CD4-positive, alpha-beta T cell (primary cell): ENCODE data around the gene USP12. TPM values are rescaled to one million over a fixed set of nuclear protein-coding genes. Genes with fewer than 3 reads are reported as not detected.

Experiments used
- ATAC-seq: fragments of 200-7000 bp; cut with Tn5 transposase; one replicate; pipeline ENCODE4 v1.10.0; 2022; ENCODE audit warnings: mild to moderate bottlenecking; ENCODE audit not compliant: poor library complexity
- CTCF ChIA-PET: fragments of 350-600 bp; sonication (Branson Sonifier 250); formaldehyde crosslinking; loops from one replicate; lab custom pipeline; 2021; ENCODE audit warnings: antibody characterized with exemption, inconsistent platforms; lab: Charles Lee
- POLR2A ChIA-PET: fragments of 350-600 bp; sonication (Branson Sonifier 250); formaldehyde crosslinking; loops from one replicate; lab custom pipeline; 2021; ENCODE audit warnings: antibody characterized with exemption, inconsistent platforms; lab: Charles Lee
- DNase-seq, 14 experiments: peaks; one replicate each; pipeline ENCODE4 v3.0.0-alpha.2; 2013 to 2020; ENCODE audit warnings: mixed read lengths in 2 of 14
- H3K27ac ChIP-seq, 2 donors: one replicate each; pipeline versions ENCODE4 v1.5.1 to v1.7.0; 2013; ENCODE audit warnings: low read length in 2 of 2, low read depth in 1 of 2, mild to moderate bottlenecking in 1 of 2
- H3K27me3 ChIP-seq, 2 experiments: 1 replicate in 1 of 2; 2 replicates in 1 of 2; pipeline versions ENCODE4 v1.6.1 to v1.7.0; 2013; ENCODE audit warnings: low read length in 2 of 2, control low read depth in 1 of 2, mild to moderate bottlenecking in 1 of 2, moderate library complexity in 1 of 2; ENCODE audit not compliant: insufficient read depth in 2 of 2, control insufficient read depth in 1 of 2
- H3K36me3 ChIP-seq: one replicate; pipeline ENCODE4 v1.6.1; 2013; ENCODE audit warnings: low read length, control low read depth; ENCODE audit not compliant: insufficient read depth
- H3K4me1 ChIP-seq: one replicate; pipeline ENCODE4 v1.6.1; 2013; ENCODE audit warnings: low read length, control low read depth; ENCODE audit not compliant: insufficient read depth
- H3K4me3 ChIP-seq: one replicate; pipeline ENCODE4 v1.5.1; 2013; ENCODE audit warnings: mild to moderate bottlenecking, low read length, moderate library complexity
- H3K9me3 ChIP-seq, 2 experiments: 1 replicate in 1 of 2; 2 replicates in 1 of 2; pipeline versions ENCODE4 v1.6.1 to v1.7.0; 2013; ENCODE audit warnings: low read length in 2 of 2, mild to moderate bottlenecking in 2 of 2, control low read depth in 1 of 2, moderate library complexity in 1 of 2; ENCODE audit not compliant: control insufficient read depth in 1 of 2, insufficient read depth in 1 of 2
- H3K27ac Mint-ChIP-seq: one replicate; pipeline ENCODE4 v1.8.0; 2020; ENCODE audit warnings: mixed read lengths
- H3K27me3 Mint-ChIP-seq: one replicate; pipeline ENCODE4 v1.8.0; 2021; ENCODE audit warnings: mixed read lengths
- H3K36me3 Mint-ChIP-seq: one replicate; pipeline ENCODE4 v1.8.0; 2021; ENCODE audit warnings: low read depth, mixed read lengths
- H3K4me1 Mint-ChIP-seq: one replicate; pipeline ENCODE4 v1.8.0; 2021; ENCODE audit warnings: low read depth, mixed read lengths
- H3K4me3 Mint-ChIP-seq: one replicate; pipeline ENCODE4 v1.8.0; 2020; ENCODE audit warnings: mild to moderate bottlenecking, mixed read lengths
- H3K9me3 Mint-ChIP-seq: one replicate; pipeline ENCODE4 v1.8.0; 2020; ENCODE audit warnings: mixed read lengths
- CTCF ChIP-seq: fragments of 200-600 bp; IDR thresholded peaks from one replicate; pipeline ENCODE4 v1.8.0; 2022; ENCODE audit warnings: antibody characterized with exemption, mild to moderate bottlenecking
- intact Hi-C, 2 experiments: fragments of 100-400 bp; cut with DNase I in 1 of 2; cut with micrococcal nuclease in 1 of 2; formaldehyde crosslinking; loops; one replicate each; pipeline versions ENCODE4 v1.15.1 to v1.9.0; 2023 to 2025; cut with DNase I, micrococcal nuclease
- total RNA-seq, 174 experiments: library from RNA in 2 of 174; stranded (reverse) in 2 of 174; gene quantifications; one replicate each; pipeline ENCODE4 v1.2.3 and lab custom pipeline; 2021 to 2026

Gene USP12
- total RNA-seq, 2 experiments from 2014 or later, result 56.9 to 58.8 TPM

- no peak for DNase-seq
- H3K27ac Mint-ChIP-seq, result no peak overlapping the region
- H3K27me3 Mint-ChIP-seq, result no peaks in the 10 kb centered on the region
- peaks cover 57% of the 10 kb centered on the region for H3K36me3 Mint-ChIP-seq
- no peaks in the 10 kb centered on the region for H3K27me3 ChIP-seq
- TF ChIP-seq CTCF, result no peak
- H3K4me3 ChIP-seq, result no peak overlapping the region
- no peak overlapping the region for H3K27ac ChIP-seq
- H3K36me3 ChIP-seq, result peaks cover 3% of the 10 kb centered on the region
- no peaks in the 10 kb centered on the region for H3K9me3 ChIP-seq
- no peaks in the 10 kb centered on the region for H3K4me1 Mint-ChIP-seq
- intact Hi-C loops, result no loop called here
- H3K4me3 Mint-ChIP-seq, result no peak overlapping the region
- ChIA-PET CTCF (no interaction called here), POLR2A (no interaction called here)
- no peak for ATAC-seq
- H3K4me1 ChIP-seq, result no peaks in the 10 kb centered on the region
- no peaks in the 10 kb centered on the region for H3K9me3 Mint-ChIP-seq
These were observed 92.1 kb downstream of the USP12 start for GRCh38 chr13:27079421-27079958.

GRCh38 chr13:27077451-27077850, 94.2 kb downstream of the USP12 start:
- Mint-ChIP-seq H3K4me3 (no peak overlapping the region), H3K36me3 (peaks cover 63% of the 10 kb centered on the region), H3K4me1 (no peaks in the 10 kb centered on the region), H3K9me3 (no peaks in the 10 kb centered on the region), H3K27ac (no peak overlapping the region), H3K27me3 (no peaks in the 10 kb centered on the region)
- no peak overlapping the region for H3K27ac ChIP-seq
- no peaks in the 10 kb centered on the region for H3K9me3 ChIP-seq
- DNase-seq (no peak), ATAC-seq (no peak)
- CTCF ChIA-PET, result no interaction called here
- no peaks in the 10 kb centered on the region for H3K4me1 ChIP-seq
- POLR2A ChIA-PET, result no interaction called here
- H3K36me3 ChIP-seq, result peaks cover 16% of the 10 kb centered on the region
- H3K4me3 ChIP-seq, result no peak overlapping the region
- TF ChIP-seq CTCF, result no peak
- intact Hi-C loops, result no loop called here
- H3K27me3 ChIP-seq, result no peaks in the 10 kb centered on the region

GRCh38 chr13:27076421-27076820, 95.2 kb downstream of the USP12 start:
- no peak overlapping the region for H3K4me3 Mint-ChIP-seq
- ChIA-PET CTCF (no interaction called here), POLR2A (no interaction called here)
- Histone ChIP-seq H3K4me3 (no peak overlapping the region), H3K27me3 (no peaks in the 10 kb centered on the region), H3K4me1 (no peaks in the 10 kb centered on the region), H3K9me3 (no peaks in the 10 kb centered on the region), H3K36me3 (peaks cover 16% of the 10 kb centered on the region), H3K27ac (no peak overlapping the region)
- DNase-seq (no peak), ATAC-seq (no peak)
- no peak overlapping the region for H3K27ac Mint-ChIP-seq
- H3K9me3 Mint-ChIP-seq, result no peaks in the 10 kb centered on the region
- H3K36me3 Mint-ChIP-seq, result peaks cover 60% of the 10 kb centered on the region
- no peak for TF ChIP-seq CTCF
- H3K27me3 Mint-ChIP-seq, result no peaks in the 10 kb centered on the region
- intact Hi-C loops, result no loop called here
- no peaks in the 10 kb centered on the region for H3K4me1 Mint-ChIP-seq
